Fibroblast of the aortic adventitia (primary cell): ENCODE data around the gene TSC1. TPM values are rescaled to one million over a fixed set of nuclear protein-coding genes. Genes with fewer than 3 reads are reported as not detected.

ENCODE experiments used
- DNase-seq: peaks from one replicate; pipeline ENCODE4 v3.0.0-alpha.2; 2010; ENCODE audit warnings: low read depth
- H3K4me3 ChIP-seq: 2 replicates; pipeline ENCODE4 v1.5.1; 2011; ENCODE audit warnings: low read depth, mild to moderate bottlenecking, control low read depth, low read length, moderate library complexity
- CTCF ChIP-seq: IDR thresholded peaks from 2 replicates; pipeline ENCODE4 v1.5.1; 2011; ENCODE audit warnings: mild to moderate bottlenecking, low read length, control low read depth, inconsistent platforms; ENCODE audit not compliant: insufficient read depth
- total RNA-seq: library from RNA; depleted of rRNA; stranded (reverse); fragments of >200 nt; gene quantifications from 2 replicates; pipeline ENCODE4 v1.2.3, GENCODE V29; 2012; ENCODE audit warnings: low replicate concordance

TSC1 gene
- total RNA-seq, 1 donor = 70.7 TPM

GRCh38 chr9:132882616-132883015, 61.8 kb downstream of the TSC1 start:
- TF ChIP-seq CTCF = no peak
- no peak overlapping the region for H3K4me3 ChIP-seq
- no peak for DNase-seq

- no peak overlapping the region for H3K4me3 ChIP-seq
- no peak for DNase-seq
- no peak for TF ChIP-seq CTCF
These were observed 62.6 kb downstream of the TSC1 start for GRCh38 chr9:132881826-132882225.

- no peak for TF ChIP-seq CTCF
- H3K4me3 ChIP-seq = no peak overlapping the region
- DNase-seq = no peak
These were observed 64.1 kb downstream of the TSC1 start for GRCh38 chr9:132880324-132880661.

GRCh38 chr9:132879457-132880323, 64.7 kb downstream of the TSC1 start:
- TF ChIP-seq CTCF = no peak
- peak overlapping the region; percentile 96 for H3K4me3 ChIP-seq

GRCh38 chr9:132878695-132879456, 65.5 kb downstream of the TSC1 start, which contains the start of gene SPACA9:
TSS of gene SPACA9 (plus strand) at chr9:132878898. CDS start at chr9:132883948, 5,050 bp downstream.
- no peak for TF ChIP-seq CTCF
- peak within 1 kb of the TSS; percentile 96 for H3K4me3 ChIP-seq
- DNase-seq = peak; percentile 45

More at GRCh38 chr9:132879457-132880323, 64.7 kb downstream of the TSC1 start:
- peak; percentile 4 for DNase-seq

- no peak for TF ChIP-seq CTCF
- DNase-seq = peak; percentile 66
These were observed 66.4 kb downstream of the TSC1 start, which contains the start of gene AK8 for GRCh38 chr9:132877824-132878694. TSS of gene AK8 (minus strand) at chr9:132878284. CDS start at chr9:132878255, 29 bp downstream.

More at GRCh38 chr9:132877824-132878694, 66.4 kb downstream of the TSC1 start, which contains the start of gene AK8:
- H3K4me3 ChIP-seq = peak within 1 kb of the TSS; percentile 96
